ENCODE measurements around the gene MSLN. TPM values are rescaled to one million over a fixed set of nuclear protein-coding genes. Genes with fewer than 3 reads are reported as not detected.

The MSLN gene
- total RNA-seq, 2 donors from 2014 or later: 2.1 TPM; not detected in 1

- 77 to 80% methylated on average over 17 to 28 of the region's 33 CpGs for WGBS, 2 donors
- DNase-seq (no peak), ATAC-seq (no peak)
- intact Hi-C loops (cut with DNase I): no loop called here
- TF ChIP-seq, protein P1, sequence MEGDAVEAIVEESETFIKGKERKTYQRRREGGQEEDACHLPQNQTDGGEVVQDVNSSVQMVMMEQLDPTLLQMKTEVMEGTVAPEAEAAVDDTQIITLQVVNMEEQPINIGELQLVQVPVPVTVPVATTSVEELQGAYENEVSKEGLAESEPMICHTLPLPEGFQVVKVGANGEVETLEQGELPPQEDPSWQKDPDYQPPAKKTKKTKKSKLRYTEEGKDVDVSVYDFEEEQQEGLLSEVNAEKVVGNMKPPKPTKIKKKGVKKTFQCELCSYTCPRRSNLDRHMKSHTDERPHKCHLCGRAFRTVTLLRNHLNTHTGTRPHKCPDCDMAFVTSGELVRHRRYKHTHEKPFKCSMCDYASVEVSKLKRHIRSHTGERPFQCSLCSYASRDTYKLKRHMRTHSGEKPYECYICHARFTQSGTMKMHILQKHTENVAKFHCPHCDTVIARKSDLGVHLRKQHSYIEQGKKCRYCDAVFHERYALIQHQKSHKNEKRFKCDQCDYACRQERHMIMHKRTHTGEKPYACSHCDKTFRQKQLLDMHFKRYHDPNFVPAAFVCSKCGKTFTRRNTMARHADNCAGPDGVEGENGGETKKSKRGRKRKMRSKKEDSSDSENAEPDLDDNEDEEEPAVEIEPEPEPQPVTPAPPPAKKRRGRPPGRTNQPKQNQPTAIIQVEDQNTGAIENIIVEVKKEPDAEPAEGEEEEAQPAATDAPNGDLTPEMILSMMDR (IDR thresholded peaks at IDR 0.05): no peak
- no peak for TF ChIP-seq POLR2A (IDR thresholded peaks at IDR 0.05)
- Histone ChIP-seq H3K36me3 (replicated peaks in 1 of 2; ENCODE audit: insufficient read depth in 1 of 2, low read depth in 2 of 2) (no peaks in the 10 kb centered on the region), H3K9me3 (no peaks in the 10 kb centered on the region), H3K4me1 (no peaks in the 10 kb centered on the region), H3K4me3 (no peak overlapping the region), H3K27me3 (peaks cover 0 to 4% of the 10 kb centered on the region in 2 donors), H3K27ac (no peak overlapping the region)
These were observed 35.2 kb downstream of the MSLN start for GRCh38 chr16:795580-796229.

- DNase-seq (no peak), ATAC-seq (no peak)
- 93 to 98% methylated on average over 19 to 38 of the region's 38 CpGs for WGBS, 2 donors
- no peak overlapping the region for H3K27ac ChIP-seq
- H3K9me3 ChIP-seq: no peaks in the 10 kb centered on the region
- intact Hi-C loops (cut with DNase I): no loop called here
- no peak overlapping the region for H3K4me3 ChIP-seq
- TF ChIP-seq POLR2A (IDR thresholded peaks at IDR 0.05): no peak
- TF ChIP-seq, protein P1 (IDR thresholded peaks at IDR 0.05): no peak
- H3K27me3 ChIP-seq: peaks cover 0 to 12% of the 10 kb centered on the region in 2 donors
- H3K36me3 ChIP-seq (replicated peaks in 1 of 2; ENCODE audit: insufficient read depth in 1 of 2, low read depth in 2 of 2): no peaks in the 10 kb centered on the region
- no peaks in the 10 kb centered on the region for H3K4me1 ChIP-seq
These were observed 36.0 kb downstream of the MSLN start for GRCh38 chr16:796296-797119.

DNA sequence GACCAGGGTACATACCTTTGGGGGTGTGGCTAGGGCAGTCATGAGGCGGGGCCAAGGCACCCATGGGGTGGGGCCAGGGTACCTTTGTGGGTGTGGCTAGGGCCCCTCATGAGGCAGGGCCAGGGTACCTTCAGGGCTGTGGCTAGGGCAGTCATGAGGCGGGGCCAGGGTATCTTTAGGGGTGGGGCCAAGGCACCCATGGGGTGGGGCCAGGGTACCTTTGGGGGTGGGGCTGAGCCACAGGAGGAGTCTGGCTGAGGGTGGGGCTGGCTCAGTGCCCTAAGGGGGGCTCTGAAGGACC lies 36.5 kb downstream of the MSLN start:
- ATAC-seq (no peak), DNase-seq (no peak)
- intact Hi-C loops (cut with DNase I): no loop called here
- H3K27ac ChIP-seq: no peak overlapping the region
- H3K4me1 ChIP-seq: no peaks in the 10 kb centered on the region
- TF ChIP-seq, protein P1 (IDR thresholded peaks at IDR 0.05): no peak
- TF ChIP-seq POLR2A (IDR thresholded peaks at IDR 0.05): no peak
- H3K36me3 ChIP-seq (replicated peaks in 1 of 2; ENCODE audit: insufficient read depth in 1 of 2, low read depth in 2 of 2): no peaks in the 10 kb centered on the region
- no peak overlapping the region for H3K4me3 ChIP-seq
- H3K27me3 ChIP-seq: peaks cover 0 to 12% of the 10 kb centered on the region in 2 donors
- H3K9me3 ChIP-seq: no peaks in the 10 kb centered on the region
- 100% methylated on average over 1 to 2 of the region's 2 CpGs for WGBS, 2 donors

GRCh38 chr16:797686-798085 lies 37.2 kb downstream of the MSLN start:
- no peaks in the 10 kb centered on the region for H3K4me1 ChIP-seq
- ATAC-seq: no peak
- no peaks in the 10 kb centered on the region for H3K36me3 ChIP-seq (replicated peaks in 1 of 2; ENCODE audit: insufficient read depth in 1 of 2, low read depth in 2 of 2)
- no peak overlapping the region for H3K27ac ChIP-seq
- intact Hi-C loops (cut with DNase I): no loop called here
- no peaks in the 10 kb centered on the region for H3K9me3 ChIP-seq
- WGBS, 2 donors: 96 to 97% methylated on average over 18 to 19 of the region's 22 CpGs
- no peak overlapping the region for H3K4me3 ChIP-seq
- peaks cover 0 to 12% of the 10 kb centered on the region in 2 donors for H3K27me3 ChIP-seq
- no peak for DNase-seq
- no peak for TF ChIP-seq POLR2A (IDR thresholded peaks at IDR 0.05)
- TF ChIP-seq, protein P1 (IDR thresholded peaks at IDR 0.05): no peak
